NCI-H2227 (cell line): Measurements from ENCODE around the gene CHST9.
"Not testable (repeated sequence)": the region's sequence is repeated elsewhere in the genome, so short reads cannot be mapped to it uniquely, and the experiment has no call there.

Source experiments
- DNase-seq: peaks from one replicate; lab custom pipeline; 2025; ENCODE audit not compliant: unreplicated experiment; lab: John Stamatoyannopoulos, UW

The CHST9 gene

GRCh38 chr18:27175245-27175644, 9.9 kb downstream of the CHST9 start:
- DNase-seq: no peak

DNA sequence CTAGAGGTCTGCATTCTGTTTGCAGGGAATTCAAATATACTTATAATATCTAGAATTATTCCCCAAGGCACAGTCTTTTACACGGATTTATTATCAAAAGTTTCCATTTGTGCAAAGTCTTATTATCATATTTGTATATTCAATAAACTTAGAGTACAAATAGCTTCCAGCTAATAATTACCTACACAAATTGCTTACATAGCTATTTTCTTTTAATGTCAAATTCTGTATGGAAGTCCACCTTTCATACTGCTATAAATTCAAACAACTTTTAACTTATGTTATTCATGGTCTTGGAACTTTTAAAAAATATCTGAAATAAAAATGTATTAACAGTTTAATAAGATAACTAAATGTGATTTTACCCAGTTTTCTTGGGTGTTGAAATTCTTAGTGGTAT, 13.1 kb downstream of the CHST9 start:
- DNase-seq: no peak

GRCh38 chr18:27165412-27165811, 19.7 kb downstream of the CHST9 start:
- no peak for DNase-seq

DNA sequence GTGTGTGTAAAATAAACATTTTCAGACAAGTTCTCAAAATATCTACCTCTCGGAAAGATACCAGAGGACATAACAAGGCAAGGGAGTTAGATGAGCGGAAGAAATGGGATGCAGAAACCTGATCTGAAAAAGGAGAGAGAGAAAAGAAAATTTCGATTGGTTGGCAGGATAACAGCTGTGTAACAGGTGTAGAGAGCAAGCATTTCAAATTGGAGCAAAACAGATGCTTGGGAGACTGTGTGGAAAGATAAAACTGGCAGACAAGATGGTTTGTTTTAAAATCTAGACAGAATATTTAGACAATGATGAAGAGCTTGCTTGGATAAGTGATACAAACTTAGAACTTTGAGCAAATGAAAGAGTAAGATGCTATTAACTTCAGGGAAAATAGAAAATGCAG, 20.2 kb downstream of the CHST9 start:
- DNase-seq: no peak

DNA sequence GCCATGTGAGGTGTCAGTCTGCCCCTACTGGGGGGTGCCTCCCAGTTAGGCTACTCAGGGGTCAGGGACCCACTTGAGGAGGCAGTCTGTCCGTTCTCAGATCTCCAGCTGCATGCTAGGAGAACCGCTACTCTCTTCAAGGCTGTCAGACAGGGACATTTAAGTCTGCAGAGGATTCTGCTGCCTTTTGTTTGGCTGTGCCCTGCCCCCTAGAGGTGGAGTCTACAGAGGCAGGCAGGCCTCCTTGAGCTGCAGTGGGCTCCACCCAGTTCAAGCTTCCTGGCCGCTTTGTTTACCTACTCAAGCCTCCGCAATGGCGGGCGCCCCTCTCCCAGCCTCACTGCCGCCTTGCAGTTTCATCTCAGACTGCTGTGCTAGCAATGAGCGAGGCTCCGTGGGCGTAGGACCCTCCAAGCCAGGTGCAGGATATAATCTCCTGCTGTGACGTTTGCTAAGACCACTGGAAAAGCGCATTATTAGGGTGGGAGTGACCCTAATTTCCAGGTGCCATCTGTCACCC, 21.9 kb downstream of the CHST9 start:
- not testable (repeated sequence) for DNase-seq

DNA sequence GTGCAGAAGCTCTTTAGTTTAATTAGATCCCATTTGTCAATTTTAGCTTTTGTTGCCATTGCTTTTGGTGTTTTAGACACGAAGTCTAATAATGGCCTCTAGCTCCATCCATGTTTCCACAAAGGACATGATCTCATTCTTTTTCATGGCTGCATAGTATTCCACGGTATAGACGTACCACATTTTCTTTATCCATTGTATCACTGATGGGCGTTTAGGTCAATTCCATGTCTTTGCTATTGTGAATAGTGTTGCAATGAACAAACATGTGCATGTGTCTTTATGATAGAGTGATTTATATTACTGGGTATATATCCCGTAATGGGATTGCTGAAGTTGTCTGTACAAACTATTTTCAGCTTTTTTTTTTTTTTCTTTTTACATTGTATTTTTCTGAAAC, 35.9 kb downstream of the CHST9 start:
- not testable (repeated sequence) for DNase-seq

DNA sequence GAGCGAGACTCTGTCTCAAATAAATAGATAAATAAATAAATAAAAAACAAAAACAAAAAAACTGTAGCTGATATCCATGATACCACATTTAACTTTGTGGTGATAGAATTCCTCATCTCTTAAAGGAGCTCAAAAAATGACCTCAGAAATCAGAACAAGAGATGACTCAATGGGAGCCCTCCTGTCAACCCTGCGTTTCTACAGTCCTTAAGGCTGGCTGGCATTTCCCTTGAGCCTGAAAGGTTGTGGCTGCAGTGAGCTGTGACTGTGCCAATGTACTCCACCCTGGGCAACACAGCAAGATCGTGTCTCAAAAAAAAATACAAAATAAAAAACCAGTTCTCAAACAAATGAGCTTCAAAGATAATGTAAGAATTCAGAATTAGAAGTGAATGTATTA, 40.4 kb downstream of the CHST9 start:
- no peak for DNase-seq

DNA sequence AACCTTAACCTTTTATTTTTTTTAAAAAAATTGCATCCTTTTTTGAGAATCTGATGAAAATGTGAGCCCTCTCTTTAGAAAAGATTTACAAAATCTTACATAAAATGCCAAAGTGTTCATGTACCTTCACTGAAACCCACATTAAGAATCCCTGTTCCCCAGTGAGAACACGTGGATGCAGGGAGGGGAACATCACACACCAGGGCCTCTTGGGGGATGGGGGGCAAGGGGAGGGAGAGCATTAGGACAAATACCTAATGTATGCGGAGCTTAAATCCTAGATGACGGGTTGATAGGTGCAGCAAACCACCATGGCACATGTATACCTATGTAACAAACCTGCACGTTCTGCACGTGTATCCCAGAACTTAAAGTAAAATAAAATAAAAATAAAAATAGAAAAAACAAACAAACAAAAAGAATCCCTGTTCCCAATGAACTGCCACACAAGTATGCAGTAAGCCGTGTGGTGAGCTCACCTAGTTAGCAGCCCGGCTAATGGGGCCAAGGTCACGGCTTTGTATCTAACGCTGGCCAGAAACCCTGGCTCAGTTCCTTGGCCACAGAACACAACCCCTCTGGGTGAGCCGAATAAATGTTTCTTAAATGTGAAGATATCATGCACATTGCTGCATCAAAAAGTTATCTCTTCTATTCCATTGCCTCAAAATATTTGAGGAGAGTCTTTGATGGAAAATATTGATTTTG, 41.4 kb downstream of the CHST9 start:
- no peak for DNase-seq

- DNase-seq: no peak
These were observed 42.2 kb downstream of the CHST9 start for GRCh38 chr18:27142891-27143290.

- no peak for DNase-seq
These were observed 43.2 kb downstream of the CHST9 start for GRCh38 chr18:27141876-27142275.

GRCh38 chr18:27138079-27138478, 47.0 kb downstream of the CHST9 start:
- no peak for DNase-seq

- DNase-seq: no peak
These were observed 48.9 kb downstream of the CHST9 start for GRCh38 chr18:27136208-27136535.

DNA sequence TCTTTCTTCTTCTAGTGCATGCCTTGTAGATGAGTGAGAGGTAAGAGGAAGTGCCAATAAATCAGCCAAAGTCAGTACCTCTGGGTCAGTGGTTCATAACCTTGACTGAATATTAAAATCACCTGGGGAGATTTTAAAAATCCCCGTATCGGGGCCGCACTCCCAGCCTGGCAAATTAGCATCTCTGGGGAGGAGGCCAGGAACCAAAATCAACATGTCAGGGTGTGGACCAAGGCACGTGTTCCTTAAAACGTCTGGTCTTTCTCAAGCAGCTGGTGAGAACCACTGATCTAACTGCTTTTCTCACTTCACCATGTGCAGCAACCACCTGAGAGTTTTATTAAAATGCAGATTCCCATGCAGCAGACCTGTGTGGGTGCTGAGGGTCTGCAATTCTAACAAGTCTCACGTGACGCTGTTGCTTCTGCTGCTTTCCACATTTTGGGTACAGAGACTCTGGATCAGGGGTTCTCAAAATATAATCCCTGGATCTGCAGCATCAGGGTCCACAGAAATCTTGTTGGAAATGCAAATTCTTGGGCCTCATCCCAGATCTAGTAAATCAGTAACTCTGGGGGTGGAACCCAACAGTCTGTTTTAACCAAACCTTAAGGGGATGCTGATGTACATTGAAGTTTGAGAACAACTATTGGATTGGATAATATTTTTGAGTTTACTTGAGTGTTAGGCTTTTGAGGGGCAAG, 49.5 kb downstream of the CHST9 start:
- DNase-seq: no peak

GRCh38 chr18:27130065-27130630, 55.0 kb downstream of the CHST9 start:
- DNase-seq: no peak

- DNase-seq: no peak
These were observed 60.9 kb downstream of the CHST9 start for GRCh38 chr18:27124196-27124595.

GRCh38 chr18:27121108-27121507, 64.0 kb downstream of the CHST9 start:
- DNase-seq: no peak

DNA sequence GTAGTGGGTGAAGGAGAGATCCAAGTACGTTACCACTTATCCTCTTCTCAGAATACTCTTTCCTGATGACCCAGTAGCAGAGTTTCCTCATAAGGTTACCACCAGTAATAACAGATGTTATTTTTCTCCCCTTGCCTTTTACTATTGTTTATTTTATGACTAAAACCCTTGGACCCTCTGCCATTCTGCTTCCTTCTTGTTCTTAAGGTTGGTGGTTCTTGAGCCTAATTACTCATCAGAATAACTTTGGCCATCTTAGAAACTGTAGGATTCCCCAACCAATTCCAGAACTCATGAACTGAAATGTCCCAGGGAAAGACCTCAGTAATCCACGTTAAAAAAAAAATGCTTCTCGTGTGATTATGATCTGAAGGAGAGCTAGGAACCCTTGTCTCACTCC, 64.9 kb downstream of the CHST9 start:
- no peak for DNase-seq

DNA sequence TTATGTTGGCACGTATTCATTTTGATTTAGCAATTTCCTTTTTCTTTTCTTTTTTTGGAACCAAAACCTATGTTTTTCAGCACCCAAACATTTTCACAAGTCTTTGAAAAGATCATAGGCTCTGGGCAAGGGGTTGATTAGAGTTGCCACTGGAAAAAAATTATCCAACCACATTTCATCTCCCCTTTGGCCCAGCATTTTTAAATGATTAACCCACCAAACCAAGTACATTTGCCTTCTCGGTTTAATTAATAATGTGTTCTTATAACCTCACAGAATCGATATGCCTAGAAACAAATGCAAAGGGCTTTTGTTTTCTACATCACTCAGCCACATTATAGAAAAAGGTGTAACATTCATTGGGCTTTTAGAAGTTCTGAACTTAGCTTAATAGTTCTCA, 66.1 kb downstream of the CHST9 start:
- DNase-seq: no peak

DNA sequence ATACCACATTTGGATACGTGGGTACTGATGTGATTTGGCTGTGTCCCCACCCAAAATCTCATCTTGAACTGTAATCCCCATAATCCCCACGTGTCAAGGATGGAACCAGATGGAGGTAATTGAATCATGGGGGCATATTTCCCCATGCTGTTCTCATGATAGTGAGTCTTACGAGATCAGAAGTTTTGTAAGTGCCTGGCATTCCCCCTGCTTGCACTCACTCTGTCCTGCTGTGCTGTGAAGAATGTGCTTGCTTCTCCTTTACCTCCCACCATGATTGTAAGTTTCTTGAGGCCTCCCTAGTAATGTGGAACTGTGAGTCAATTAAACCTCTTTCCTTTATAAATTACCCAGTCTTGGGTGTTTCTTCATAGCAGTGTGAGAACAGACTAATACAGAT, 70.3 kb downstream of the CHST9 start:
- no peak for DNase-seq

DNA sequence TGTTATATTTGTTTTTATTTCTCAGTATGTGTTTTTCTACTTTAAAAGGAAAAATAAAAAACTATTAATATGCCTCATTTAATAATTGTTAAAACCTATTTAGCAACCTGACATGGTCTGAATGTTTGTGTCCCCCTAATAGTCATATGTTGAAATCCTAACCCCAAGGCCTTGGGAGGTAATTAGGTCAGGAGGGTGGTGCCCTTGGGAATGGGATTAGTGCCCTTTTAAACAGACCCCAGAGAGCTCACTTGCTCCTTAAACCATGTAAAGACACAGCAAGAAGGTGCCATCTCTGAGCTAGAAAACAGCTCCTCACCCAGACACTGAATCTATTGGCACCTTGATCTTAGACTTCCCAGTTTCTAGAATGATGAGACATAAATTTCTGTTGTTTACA, 71.8 kb downstream of the CHST9 start:
- no peak for DNase-seq

DNA sequence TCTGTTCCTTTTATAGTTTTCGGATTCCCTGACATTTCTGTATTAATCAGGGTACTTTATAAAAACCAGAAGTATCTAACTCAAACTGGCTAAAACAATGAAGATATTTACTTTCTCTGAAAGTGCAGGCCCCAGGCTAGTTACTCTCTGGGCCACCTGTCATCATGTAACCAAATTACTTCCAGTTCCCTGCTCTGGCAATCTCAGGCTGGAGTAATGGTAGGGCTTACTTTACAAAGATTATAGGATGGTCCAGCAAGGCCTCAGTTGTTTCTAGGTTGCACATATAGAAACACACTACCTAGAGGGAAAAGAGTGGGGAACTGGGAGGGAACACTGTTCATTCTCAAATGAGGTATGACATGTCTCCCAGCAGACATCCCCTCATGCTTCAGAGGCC, 74.8 kb downstream of the CHST9 start:
- DNase-seq: no peak

- DNase-seq: no peak
These were observed 75.7 kb downstream of the CHST9 start for GRCh38 chr18:27109451-27109850.
